Ascending aorta (tissue), 2 donors: ENCODE data around the gene ZFYVE21. TPM values are rescaled to one million over a fixed set of nuclear protein-coding genes. Genes with fewer than 3 reads are reported as not detected.

Experiments used
- DNase-seq, 2 donors: peaks; one replicate each; pipeline ENCODE4 v3.0.0-alpha.2; 2019; ENCODE audit warnings: low spot score in 2 of 2
- H3K27ac ChIP-seq, 2 donors: fragments of 200-600 bp; sonication (generic); one replicate each; pipeline ENCODE4 v1.5.1; 2016 to 2017; ENCODE audit warnings: mild to moderate bottlenecking in 1 of 2
- H3K27me3 ChIP-seq: fragments of 200-600 bp; sonication (generic); one replicate; pipeline ENCODE4 v1.5.1; 2017
- H3K36me3 ChIP-seq, 2 donors: fragments of 200-600 bp; sonication (generic); one replicate each; pipeline ENCODE4 v1.5.1; 2016
- H3K4me1 ChIP-seq, 2 donors: fragments of 200-600 bp; sonication (generic); one replicate each; pipeline ENCODE4 v1.5.1; 2016 to 2017; ENCODE audit warnings: mild to moderate bottlenecking in 1 of 2
- H3K4me3 ChIP-seq, 2 donors: fragments of 200-600 bp; sonication (generic); one replicate each; pipeline ENCODE4 v1.5.1; 2016 to 2017; ENCODE audit warnings: mild to moderate bottlenecking in 1 of 2
- H3K9me3 ChIP-seq, 2 donors: fragments of 200-600 bp; sonication (generic); one replicate each; pipeline ENCODE4 v1.5.1; 2016
- intact Hi-C: fragments of 100-400 bp; cut with DNase I; formaldehyde crosslinking; loops from one replicate; pipeline ENCODE4 v1.15.1; 2023
- total RNA-seq: library from RNA; depleted of rRNA; stranded (reverse); fragments of >200 nt; gene quantifications from one replicate; pipeline ENCODE4 v1.1.0, GENCODE V29; 2016
- TF ChIP-seq, protein P1 (sequence below), 3 experiments: fragments of 200-600 bp in 2 of 3; fragments of 450-650 bp in 1 of 3; sonication (generic) in 2 of 3; IDR thresholded peaks; one replicate each; pipeline ENCODE4 v1.5.1; 2016 to 2019; ENCODE audit warnings: antibody characterized with exemption in 3 of 3, mild to moderate bottlenecking in 1 of 3, moderate library complexity in 1 of 3

Gene ZFYVE21
- total RNA-seq, 1 donor from 2014 or later, result 219 TPM

DNA sequence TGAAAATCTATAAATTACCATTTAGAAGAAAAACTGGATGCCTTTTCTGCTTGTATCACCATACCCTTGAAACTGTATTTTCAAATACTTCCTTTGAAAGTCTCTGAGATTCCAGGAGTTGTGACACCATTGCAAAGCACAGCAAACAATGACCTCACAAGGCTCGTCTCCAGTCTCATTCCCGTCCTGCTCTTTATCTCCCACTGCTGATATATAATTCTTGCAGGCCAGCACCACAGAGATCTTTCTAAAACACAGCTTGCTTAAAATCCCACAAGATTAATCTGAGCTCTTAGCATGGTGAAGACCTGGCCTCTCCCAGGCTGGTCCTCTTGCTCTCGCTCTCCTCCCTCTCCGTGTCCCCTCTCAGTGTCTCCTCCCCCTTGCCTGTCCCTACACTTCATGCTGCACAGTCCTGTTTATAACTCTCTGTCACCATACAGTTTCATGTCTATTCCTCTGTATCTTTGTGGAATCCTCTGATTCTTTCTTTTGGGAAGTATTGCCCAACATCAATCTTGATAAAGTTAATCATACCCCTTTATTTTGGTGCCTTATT lies 51.8 kb downstream of the ZFYVE21 start:
- no peak overlapping the region for H3K4me3 ChIP-seq
- no peaks in the 10 kb centered on the region for H3K9me3 ChIP-seq
- no peaks in the 10 kb centered on the region for H3K4me1 ChIP-seq
- intact Hi-C loops, result no loop called here
- no peak for DNase-seq
- H3K27ac ChIP-seq, result no peak overlapping the region
- H3K27me3 ChIP-seq, result no peaks in the 10 kb centered on the region
- peaks cover 0 to 4% of the 10 kb centered on the region in 2 donors for H3K36me3 ChIP-seq
- TF ChIP-seq, protein P1, sequence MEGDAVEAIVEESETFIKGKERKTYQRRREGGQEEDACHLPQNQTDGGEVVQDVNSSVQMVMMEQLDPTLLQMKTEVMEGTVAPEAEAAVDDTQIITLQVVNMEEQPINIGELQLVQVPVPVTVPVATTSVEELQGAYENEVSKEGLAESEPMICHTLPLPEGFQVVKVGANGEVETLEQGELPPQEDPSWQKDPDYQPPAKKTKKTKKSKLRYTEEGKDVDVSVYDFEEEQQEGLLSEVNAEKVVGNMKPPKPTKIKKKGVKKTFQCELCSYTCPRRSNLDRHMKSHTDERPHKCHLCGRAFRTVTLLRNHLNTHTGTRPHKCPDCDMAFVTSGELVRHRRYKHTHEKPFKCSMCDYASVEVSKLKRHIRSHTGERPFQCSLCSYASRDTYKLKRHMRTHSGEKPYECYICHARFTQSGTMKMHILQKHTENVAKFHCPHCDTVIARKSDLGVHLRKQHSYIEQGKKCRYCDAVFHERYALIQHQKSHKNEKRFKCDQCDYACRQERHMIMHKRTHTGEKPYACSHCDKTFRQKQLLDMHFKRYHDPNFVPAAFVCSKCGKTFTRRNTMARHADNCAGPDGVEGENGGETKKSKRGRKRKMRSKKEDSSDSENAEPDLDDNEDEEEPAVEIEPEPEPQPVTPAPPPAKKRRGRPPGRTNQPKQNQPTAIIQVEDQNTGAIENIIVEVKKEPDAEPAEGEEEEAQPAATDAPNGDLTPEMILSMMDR (IDR thresholded peaks at IDR 0.05), result no peak

DNA sequence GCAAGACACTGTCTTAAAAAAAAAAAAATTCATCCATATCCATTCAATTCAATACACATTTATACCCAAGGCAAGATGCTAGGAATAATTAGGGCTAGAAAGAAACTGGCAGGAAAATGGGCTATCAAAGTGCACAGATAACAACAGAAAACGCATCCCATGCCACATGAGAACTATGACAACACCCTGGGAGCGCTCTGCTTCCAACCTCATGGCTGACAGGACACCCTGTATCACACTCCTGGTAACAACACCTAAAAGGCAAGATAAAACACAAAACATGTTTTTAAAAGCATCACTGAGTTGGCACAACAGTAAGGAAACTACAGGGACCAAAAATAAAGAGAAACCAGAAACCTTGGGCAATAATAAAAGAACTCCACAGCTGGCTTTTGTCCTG lies 54.9 kb downstream of the ZFYVE21 start:
- TF ChIP-seq, protein P1 (IDR thresholded peaks at IDR 0.05), result no peak
- peaks cover 0 to 2% of the 10 kb centered on the region in 2 donors for H3K36me3 ChIP-seq
- H3K27ac ChIP-seq, result no peak overlapping the region
- H3K4me1 ChIP-seq, result no peaks in the 10 kb centered on the region
- H3K9me3 ChIP-seq, result no peaks in the 10 kb centered on the region
- no peaks in the 10 kb centered on the region for H3K27me3 ChIP-seq
- intact Hi-C loops, result no loop called here
- no peak for DNase-seq
- no peak overlapping the region for H3K4me3 ChIP-seq

DNA sequence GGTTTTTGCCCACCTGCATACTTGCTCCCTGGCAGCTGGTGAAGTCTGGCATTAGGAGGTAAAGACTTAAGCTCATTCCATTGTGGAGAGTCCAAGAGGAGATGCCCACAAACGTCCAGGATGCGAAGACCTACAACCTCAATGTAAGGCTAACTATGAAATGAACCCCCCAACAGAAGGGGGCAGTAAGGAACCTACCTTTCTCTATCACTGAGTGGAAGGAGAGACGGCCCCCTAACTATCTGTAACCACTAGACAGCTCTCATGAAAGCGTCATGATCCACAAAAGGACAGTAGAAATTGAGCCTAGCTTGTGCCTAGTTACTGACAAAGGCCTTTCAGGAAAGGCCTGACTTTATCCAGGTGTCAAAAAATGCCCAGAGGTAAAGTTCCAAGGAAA lies 55.3 kb downstream of the ZFYVE21 start:
- no peak overlapping the region for H3K27ac ChIP-seq
- H3K36me3 ChIP-seq, result peaks cover 0 to 5% of the 10 kb centered on the region in 2 donors
- no peak for DNase-seq
- intact Hi-C loops, result no loop called here
- no peaks in the 10 kb centered on the region for H3K4me1 ChIP-seq
- TF ChIP-seq, protein P1 (IDR thresholded peaks at IDR 0.05), result no peak
- no peak overlapping the region for H3K4me3 ChIP-seq
- H3K9me3 ChIP-seq, result no peaks in the 10 kb centered on the region
- no peaks in the 10 kb centered on the region for H3K27me3 ChIP-seq

GRCh38 chr14:103772078-103772712 lies 56.6 kb downstream of the ZFYVE21 start:
- Histone ChIP-seq H3K4me3 (no peak overlapping the region), H3K4me1 (no peaks in the 10 kb centered on the region), H3K27me3 (no peaks in the 10 kb centered on the region), H3K9me3 (no peaks in the 10 kb centered on the region), H3K27ac (no peak overlapping the region), H3K36me3 (peaks cover 0 to 5% of the 10 kb centered on the region in 2 donors)
- TF ChIP-seq, protein P1 (IDR thresholded peaks at IDR 0.05), result no peak
- intact Hi-C loops, result no loop called here
- no peak for DNase-seq

- Histone ChIP-seq H3K36me3 (peaks cover 4 to 5% of the 10 kb centered on the region in 2 donors), H3K27ac (no peak overlapping the region), H3K4me3 (no peak overlapping the region), H3K4me1 (no peaks in the 10 kb centered on the region), H3K27me3 (no peaks in the 10 kb centered on the region), H3K9me3 (no peaks in the 10 kb centered on the region)
- intact Hi-C loops, result no loop called here
- TF ChIP-seq, protein P1 (IDR thresholded peaks at IDR 0.05), result no peak
- DNase-seq, result no peak
These were observed 57.9 kb downstream of the ZFYVE21 start for GRCh38 chr14:103773521-103773920.
